GM21786 (cell line): ENCODE measurements around the gene FMNL3.
"Not testable (repeated sequence)": the region's sequence is repeated elsewhere in the genome, so short reads cannot be mapped to it uniquely, and the experiment has no call there.

Source experiments
- ATAC-seq: cut with Tn5 transposase; IDR thresholded peaks from one replicate; pipeline ENCODE4 v1.9.1; 2021; ENCODE audit not compliant: unreplicated experiment

Gene FMNL3

DNA sequence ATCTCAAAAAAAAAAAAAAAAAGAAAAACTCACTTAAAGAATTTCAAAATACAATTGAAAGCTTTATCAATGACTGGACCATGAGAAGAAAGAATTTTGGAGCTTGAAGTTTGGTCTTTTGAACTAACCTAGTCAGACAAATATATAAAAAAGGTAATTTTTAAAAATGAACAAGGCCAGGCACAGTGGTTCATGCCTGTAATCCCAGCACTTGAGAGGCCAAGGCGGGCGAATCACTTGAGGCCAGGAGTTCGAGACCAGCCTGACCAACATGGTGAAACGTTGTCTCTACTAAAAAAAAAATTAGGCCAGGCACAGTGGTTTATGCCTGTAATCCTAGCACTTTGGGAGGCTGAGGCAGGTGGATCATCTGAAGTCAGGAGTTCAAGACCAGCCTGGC lies 96.4 kb downstream of the FMNL3 start:
- not testable (repeated sequence) for ATAC-seq

DNA sequence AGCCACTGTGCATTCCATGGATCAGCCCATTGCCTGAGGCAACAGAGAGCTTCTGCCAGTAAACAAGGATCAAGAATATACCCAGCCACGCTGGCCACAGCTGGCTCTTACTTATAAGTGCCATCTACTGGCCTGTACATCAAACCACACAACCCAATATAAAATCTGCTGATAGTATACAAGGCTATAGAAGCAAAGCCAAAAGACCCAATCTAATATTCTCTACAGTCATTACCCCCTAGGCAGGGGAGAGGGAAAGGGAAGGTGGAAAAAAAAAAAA lies 97.4 kb downstream of the FMNL3 start:
- no peak for ATAC-seq

DNA sequence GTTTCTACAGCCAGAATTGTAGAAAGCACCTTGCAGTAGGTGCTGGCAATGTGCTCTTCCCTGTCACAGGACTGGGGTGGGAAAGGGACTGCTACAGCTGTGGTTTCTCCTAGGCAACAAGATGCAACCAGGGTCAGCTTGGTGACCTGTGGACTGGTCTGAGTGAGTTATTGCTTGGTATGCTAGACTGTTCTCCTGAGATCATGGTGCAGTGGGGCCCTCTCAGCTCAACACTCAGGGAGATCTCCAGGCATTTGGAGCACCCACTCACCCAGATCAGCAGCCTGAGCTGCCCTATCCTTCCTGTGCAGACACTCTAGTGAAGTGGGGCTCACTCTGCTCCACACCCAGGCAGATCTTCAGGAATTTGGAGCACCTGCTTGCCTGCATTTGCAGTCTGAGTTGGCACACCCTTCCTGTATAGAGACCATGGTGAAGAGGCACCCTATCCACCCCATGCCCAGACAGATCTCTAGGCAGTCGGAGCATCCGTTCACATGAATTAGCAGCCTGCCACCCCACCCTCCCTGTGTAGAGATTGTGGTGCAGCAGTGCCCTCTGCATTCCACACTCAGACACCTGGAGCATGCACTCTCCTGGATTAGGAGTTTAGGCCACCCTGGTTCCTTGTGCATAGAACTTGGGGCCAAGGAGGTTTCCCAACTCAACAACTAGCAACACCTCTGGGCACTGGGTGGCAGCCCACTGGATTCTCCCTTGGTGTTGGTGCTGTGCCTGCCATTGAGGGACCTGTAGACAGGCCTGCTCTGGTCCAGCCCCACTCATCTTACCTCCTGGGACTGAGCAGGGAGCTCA lies 97.9 kb downstream of the FMNL3 start:
- no peak for ATAC-seq

DNA sequence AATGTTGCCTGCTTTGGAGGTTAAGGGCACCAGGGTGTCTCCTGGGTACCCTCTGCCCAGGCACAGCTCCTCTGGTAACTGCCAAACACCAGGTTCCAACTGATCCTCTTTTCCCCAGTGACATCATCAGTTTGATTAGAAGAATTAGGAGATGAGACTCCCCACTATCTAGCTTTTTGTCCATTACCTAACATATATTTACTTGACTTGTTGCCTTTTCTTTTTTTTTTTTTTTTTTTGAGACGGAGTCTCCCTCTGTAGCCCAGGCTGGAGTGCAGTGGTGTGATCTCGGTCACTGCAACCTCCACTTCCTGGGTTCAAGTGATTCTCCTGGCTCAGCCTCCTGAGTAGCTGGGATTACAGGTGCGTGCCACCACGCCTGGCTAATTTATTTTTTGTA lies 101.7 kb downstream of the FMNL3 start, which contains the start of gene FAM186B:
TSS of gene FAM186B (minus strand) at position 101 of the 400 bp plus-strand sequence. CDS start 162 bp downstream, outside the sequence.
- ATAC-seq = not testable (repeated sequence)

DNA sequence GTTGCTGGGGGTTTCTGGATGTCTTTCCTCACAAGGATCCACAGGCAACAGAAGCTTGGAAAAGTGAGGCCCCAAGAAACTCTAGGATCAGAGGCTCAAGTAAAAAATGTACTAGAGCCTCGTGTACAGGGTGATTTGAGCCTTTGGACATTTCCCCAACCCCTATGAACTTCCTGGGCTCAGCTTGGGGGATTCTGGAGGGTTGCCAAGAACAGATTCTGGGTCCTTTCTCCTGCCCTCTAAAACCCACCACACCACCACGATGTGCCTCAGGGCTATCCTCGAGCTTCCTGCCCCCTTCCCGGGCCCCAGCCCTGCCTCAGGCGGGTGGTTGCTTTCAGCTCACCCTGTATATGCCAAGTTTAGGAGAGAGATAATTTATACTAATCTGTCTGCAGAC lies 102.3 kb downstream of the FMNL3 start:
- no peak for ATAC-seq

DNA sequence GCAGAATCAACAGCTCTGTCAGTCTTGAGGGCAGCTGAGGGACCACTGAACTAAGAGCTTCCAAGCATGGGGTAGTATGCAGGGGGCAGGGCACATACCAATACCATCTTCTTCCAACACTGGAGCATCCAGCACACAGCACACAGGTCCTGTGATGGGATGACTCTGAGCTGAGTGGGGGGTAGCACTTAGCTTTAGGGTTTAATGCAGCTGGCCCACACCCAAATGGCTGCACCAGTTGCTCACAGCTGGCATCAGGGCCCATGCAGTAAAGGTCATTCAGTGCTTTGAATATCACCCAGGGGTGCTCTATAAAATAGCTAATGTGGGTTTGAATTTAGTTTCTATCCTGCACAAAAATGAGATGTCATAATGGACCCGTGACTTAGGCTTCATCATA lies 103.5 kb downstream of the FMNL3 start:
- no peak for ATAC-seq

DNA sequence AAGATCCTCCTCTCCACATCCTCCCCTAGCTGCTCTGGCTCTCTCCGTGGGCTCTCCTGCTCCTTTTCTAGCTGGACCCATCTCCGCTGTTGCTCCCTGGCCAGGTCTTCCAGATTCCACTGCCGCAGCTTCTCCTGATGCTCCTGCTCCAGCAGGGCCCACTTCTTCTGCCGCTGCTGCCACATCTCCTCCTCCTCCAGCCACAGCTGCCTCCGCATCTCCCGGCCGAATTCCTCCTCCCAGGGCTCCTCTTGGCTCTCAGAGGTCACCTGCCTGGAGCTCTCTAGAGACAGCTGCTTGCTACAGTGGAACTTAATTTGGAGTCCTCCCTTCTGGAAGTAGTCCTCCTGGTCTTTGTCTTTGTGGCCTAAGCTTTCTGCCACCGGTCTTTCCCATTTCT lies 107.2 kb downstream of the FMNL3 start:
- ATAC-seq = no peak

DNA sequence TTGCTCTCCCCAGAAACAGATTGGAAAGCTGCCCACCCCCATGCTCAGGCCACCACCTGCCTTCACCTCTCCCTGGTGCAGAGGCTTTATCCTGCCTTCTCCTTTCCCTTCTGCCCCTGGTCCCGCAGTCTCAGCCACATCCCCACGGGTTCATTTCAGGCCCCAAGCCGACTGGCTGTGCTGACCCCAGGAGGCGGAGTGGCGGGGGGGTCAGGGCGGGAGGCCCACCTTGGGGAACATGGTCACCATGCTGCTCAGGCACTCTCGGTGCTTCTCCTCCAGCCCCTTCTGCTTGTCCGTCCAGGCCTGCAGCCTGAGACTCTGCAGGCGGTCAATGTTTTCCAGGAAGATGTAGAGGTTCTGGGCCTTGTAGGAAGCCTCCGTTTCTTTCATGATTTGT lies 108.7 kb downstream of the FMNL3 start:
- no peak for ATAC-seq

DNA sequence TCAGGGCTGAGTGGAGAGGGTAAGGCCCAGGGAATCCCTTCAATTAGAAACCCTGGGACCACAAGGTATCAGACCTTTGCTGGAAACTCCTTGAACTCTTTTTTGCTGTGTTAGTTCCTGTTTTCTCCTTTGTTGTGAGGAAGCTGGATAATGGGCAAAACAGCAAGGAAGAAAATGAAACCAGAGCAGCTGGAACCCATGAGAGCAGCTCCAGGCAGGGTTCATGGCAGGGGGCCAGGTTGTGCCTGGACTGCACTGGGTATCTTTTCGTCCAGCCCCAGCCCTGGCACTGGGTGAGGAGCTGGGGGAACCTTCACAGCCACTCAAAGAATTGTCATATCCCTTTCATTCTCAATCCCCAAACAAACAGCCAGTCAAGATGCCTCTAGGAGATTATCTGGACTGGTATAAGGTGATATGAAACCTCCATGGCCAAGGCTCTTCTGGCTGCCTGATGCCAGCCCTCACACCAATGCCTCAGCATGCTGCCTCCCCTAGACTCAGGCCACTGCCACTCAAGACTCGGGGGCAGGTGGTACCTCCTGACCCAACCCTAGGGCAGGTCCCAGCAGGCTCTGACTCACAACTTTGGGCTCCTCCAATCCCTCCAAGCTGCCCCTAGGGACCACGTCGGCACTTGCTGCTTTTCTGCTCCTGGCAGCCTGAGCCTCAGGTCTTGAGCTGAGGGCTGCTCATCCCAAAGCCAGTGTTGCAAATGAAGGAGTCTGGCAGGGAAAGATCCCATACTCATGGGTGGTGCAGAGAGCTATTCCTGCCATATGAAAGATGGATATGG lies 118.3 kb downstream of the FMNL3 start:
- ATAC-seq = no peak

DNA sequence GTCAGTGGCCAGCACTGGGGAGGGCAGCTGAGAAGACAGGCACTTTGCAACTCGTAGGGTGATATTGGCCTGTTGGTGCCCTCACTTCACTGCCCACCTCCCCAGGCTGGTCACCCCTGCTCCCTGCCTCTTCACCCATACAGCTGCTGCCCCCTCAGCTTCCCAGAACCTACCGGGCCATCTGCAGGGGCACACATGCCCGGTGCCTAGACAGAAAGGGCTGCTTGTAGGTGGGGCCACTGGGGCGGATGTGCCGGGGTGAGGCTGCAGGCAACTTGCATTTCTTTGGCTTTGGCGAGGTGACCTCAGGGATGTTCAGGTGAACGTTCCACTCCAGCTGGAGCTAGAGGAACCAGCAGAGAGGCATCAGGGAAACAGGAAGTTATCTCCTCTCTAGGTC lies 118.9 kb downstream of the FMNL3 start:
- ATAC-seq = no peak

DNA sequence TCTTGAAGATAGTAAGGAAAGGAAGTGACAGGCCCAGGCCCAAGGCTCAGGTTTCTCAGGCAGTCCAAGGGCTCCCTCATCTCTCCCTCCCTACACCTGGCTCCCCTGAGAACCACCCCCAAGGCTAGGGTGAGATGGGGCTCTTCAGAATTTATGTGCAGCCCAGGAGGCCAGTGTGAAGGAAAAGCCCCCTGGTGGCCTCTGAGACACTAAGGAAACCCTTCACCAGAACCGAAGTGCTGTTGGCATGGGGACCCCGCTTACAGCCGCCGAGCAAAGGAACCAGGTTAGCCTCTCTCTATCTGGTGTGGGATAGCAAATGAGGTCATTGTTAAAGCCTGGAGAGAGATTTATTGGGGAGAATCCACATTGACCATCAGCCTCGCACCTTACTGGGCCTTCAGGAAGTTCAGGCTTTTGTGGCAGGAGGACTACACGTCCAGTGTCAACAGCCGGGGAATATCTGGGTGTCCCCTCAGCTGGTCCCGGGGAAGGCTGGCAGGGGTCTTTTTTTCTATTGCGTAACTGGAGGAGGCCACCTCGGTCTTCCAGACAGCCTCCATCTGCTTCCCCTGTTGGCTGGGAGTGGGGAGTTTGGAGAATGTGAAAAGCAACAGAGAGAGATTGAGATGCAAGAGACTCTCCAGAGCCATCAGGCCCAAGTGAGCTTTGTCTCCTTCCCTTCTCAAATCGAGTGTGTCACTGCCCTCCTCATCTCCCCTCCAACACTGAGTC lies 119.9 kb downstream of the FMNL3 start:
- no peak for ATAC-seq
